Thyroid gland (tissue), 4 donors: ENCODE data around the gene METTL26. TPM values are rescaled to one million over a fixed set of nuclear protein-coding genes. Genes with fewer than 3 reads are reported as not detected.
A peak's percentile ranks its signal among the peaks of the same experiment; 100 is the strongest.

Experiments
- DNase-seq, 2 donors: peaks; one replicate each; pipeline ENCODE4 v3.0.0-alpha.2; 2019
- H3K27ac ChIP-seq, 3 donors: fragments of 200-600 bp; sonication (generic); 1 replicate in 2 of 3; 2 replicates in 1 of 3; pipeline ENCODE4 v1.5.1; 2016 to 2019; ENCODE audit warnings: mild to moderate bottlenecking in 1 of 3, moderate library complexity in 1 of 3
- H3K27me3 ChIP-seq: fragments of 200-600 bp; sonication (generic); one replicate; pipeline ENCODE4 v1.5.1; 2019
- H3K36me3 ChIP-seq, 2 donors: fragments of 200-600 bp; sonication (generic); one replicate each; pipeline ENCODE4 v1.5.1; 2016 to 2019
- H3K4me1 ChIP-seq, 2 donors: fragments of 200-600 bp; sonication (generic); one replicate each; pipeline ENCODE4 v1.5.1; 2017 to 2019
- H3K4me3 ChIP-seq, 3 donors: fragments of 200-600 bp; sonication (generic); replicated peaks in 1 of 3; 1 replicate in 2 of 3; 2 replicates in 1 of 3; pipeline ENCODE4 v1.5.1; 2016; ENCODE audit warnings: mild to moderate bottlenecking in 1 of 3
- H3K9me3 ChIP-seq: fragments of 200-600 bp; sonication (generic); one replicate; pipeline ENCODE4 v1.5.1; 2017
- CTCF ChIP-seq, 6 experiments: fragments of 200-600 bp in 3 of 6; fragments of 450-650 bp in 3 of 6; sonication (generic) in 3 of 6; IDR thresholded peaks; one replicate each; pipeline ENCODE4 v1.5.1; 2016 to 2019; ENCODE audit warnings: antibody characterized with exemption in 6 of 6, mild to moderate bottlenecking in 2 of 6, inconsistent platforms in 1 of 6, moderate library complexity in 1 of 6
- POLR2A ChIP-seq, 2 donors: fragments of 450-650 bp; IDR thresholded peaks; one replicate each; pipeline ENCODE4 v1.6.1; 2017; ENCODE audit warnings: antibody characterized with exemption in 2 of 2, mild to moderate bottlenecking in 2 of 2, moderate library complexity in 1 of 2
- WGBS, 2 donors: methylation state at CpG; one replicate each; pipeline ENCODE4 v1.1.5; 2017; 5-methylcytosine and 5-hydroxymethylcytosine counted together
- intact Hi-C: fragments of 100-400 bp; cut with DNase I; formaldehyde crosslinking; loops from one replicate; pipeline ENCODE4 v1.15.1; 2023
- total RNA-seq, 4 donors: library from RNA; depleted of rRNA; stranded (reverse); fragments of >200 nt; gene quantifications; one replicate each; pipeline ENCODE4 v1.2.3, GENCODE V29; 2016

The METTL26 gene
- total RNA-seq, 4 donors from 2014 or later = 54.2 to 180 (median 115) TPM

- WGBS, 2 donors = 93 to 95% methylated on average over 17 of the region's 17 CpGs
- H3K36me3 ChIP-seq = peaks cover 5 to 7% of the 10 kb centered on the region in 2 donors
- no peak overlapping the region for H3K4me3 ChIP-seq
- no peaks in the 10 kb centered on the region for H3K27me3 ChIP-seq
- intact Hi-C loops = no loop called here
- H3K4me1 ChIP-seq = peaks cover 0 to 8% of the 10 kb centered on the region in 2 donors
- H3K9me3 ChIP-seq = no peaks in the 10 kb centered on the region
- no peak overlapping the region for H3K27ac ChIP-seq
- DNase-seq = no peak
- no peak for TF ChIP-seq CTCF (IDR thresholded peaks at IDR 0.05)
Measured at GRCh38 chr16:622920-623280, 13.2 kb downstream of the METTL26 start.

GRCh38 chr16:621526-622105, 14.5 kb downstream of the METTL26 start:
- H3K27me3 ChIP-seq = no peaks in the 10 kb centered on the region
- H3K36me3 ChIP-seq = peaks cover 0 to 5% of the 10 kb centered on the region in 2 donors
- H3K9me3 ChIP-seq = no peaks in the 10 kb centered on the region
- TF ChIP-seq POLR2A (IDR thresholded peaks at IDR 0.05) (no peak), CTCF (IDR thresholded peaks at IDR 0.05) (no peak)
- H3K4me3 ChIP-seq = no peak overlapping the region
- WGBS, 2 donors = 68 to 74% methylated on average over 18 to 21 of the region's 21 CpGs
- DNase-seq = peak in 1 of 2 donors; percentile 32
- H3K4me1 ChIP-seq = peaks cover 0 to 8% of the 10 kb centered on the region in 2 donors
- H3K27ac ChIP-seq = no peak overlapping the region
- intact Hi-C loops = no loop called here

- TF ChIP-seq POLR2A (IDR thresholded peaks at IDR 0.05) = no peak
- Histone ChIP-seq H3K36me3 (peaks cover 0 to 3% of the 10 kb centered on the region in 2 donors), H3K9me3 (no peaks in the 10 kb centered on the region), H3K27me3 (no peaks in the 10 kb centered on the region), H3K4me1 (peaks cover 0 to 8% of the 10 kb centered on the region in 2 donors), H3K4me3 (no peak overlapping the region), H3K27ac (no peak overlapping the region)
- 89 to 90% methylated on average over 18 to 27 of the region's 41 CpGs for WGBS, 2 donors
- no peak for DNase-seq
- intact Hi-C loops = no loop called here
Measured at GRCh38 chr16:620700-621525, 15.2 kb downstream of the METTL26 start.

- H3K36me3 ChIP-seq = no peaks in the 10 kb centered on the region
- H3K4me3 ChIP-seq = no peak overlapping the region
- H3K27ac ChIP-seq = no peak overlapping the region
- WGBS, 2 donors = 92 to 93% methylated on average over 14 to 20 of the region's 20 CpGs
- intact Hi-C loops = no loop called here
- TF ChIP-seq CTCF (IDR thresholded peaks at IDR 0.05) (no peak), POLR2A (IDR thresholded peaks at IDR 0.05) (no peak)
- H3K4me1 ChIP-seq = peaks cover 0 to 8% of the 10 kb centered on the region in 2 donors
- H3K27me3 ChIP-seq = no peaks in the 10 kb centered on the region
- no peaks in the 10 kb centered on the region for H3K9me3 ChIP-seq
- no peak for DNase-seq
Measured at GRCh38 chr16:619476-620100, 16.5 kb downstream of the METTL26 start.

- no peaks in the 10 kb centered on the region for H3K27me3 ChIP-seq
- TF ChIP-seq POLR2A (IDR thresholded peaks at IDR 0.05) (no peak), CTCF (IDR thresholded peaks at IDR 0.05) (no peak)
- peaks cover 0 to 8% of the 10 kb centered on the region in 2 donors for H3K4me1 ChIP-seq
- DNase-seq = no peak
- no peaks in the 10 kb centered on the region for H3K36me3 ChIP-seq
- H3K9me3 ChIP-seq = no peaks in the 10 kb centered on the region
- 61 to 63% methylated on average over 10 to 11 of the region's 16 CpGs for WGBS, 2 donors
- intact Hi-C loops = no loop called here
- H3K4me3 ChIP-seq = no peak overlapping the region
- no peak overlapping the region for H3K27ac ChIP-seq
Measured at GRCh38 chr16:617855-618254, 18.2 kb downstream of the METTL26 start.
